Small intestine (tissue), 7 donors: ENCODE data around the gene SIPA1L2. TPM values are rescaled to one million over a fixed set of nuclear protein-coding genes. Genes with fewer than 3 reads are reported as not detected.

Experiments
- DNase-seq, 2 donors: peaks; one replicate each; pipeline versions ENCODE4 v3.0.0 to v3.0.0-alpha.2; 2013
- FAIRE-seq: peaks from 2 replicates; lab custom pipeline; 2012; peaks lifted over from hg19 to GRCh38; lab: Jason Lieb, UNC
- H3K27ac ChIP-seq, 3 donors: one replicate each; pipeline ENCODE4 v1.5.1; 2013; ENCODE audit warnings: low read length in 2 of 3, mild to moderate bottlenecking in 2 of 3, control low read depth in 1 of 3, inconsistent platforms in 1 of 3, low read depth in 1 of 3, moderate library complexity in 1 of 3
- H3K27me3 ChIP-seq, 3 donors: one replicate each; pipeline ENCODE4 v1.6.1; 2013; ENCODE audit warnings: low read length in 3 of 3, inconsistent platforms in 1 of 3; ENCODE audit not compliant: control insufficient read depth in 3 of 3, insufficient read depth in 3 of 3
- H3K36me3 ChIP-seq, 3 donors: one replicate each; pipeline ENCODE4 v1.6.1; 2013; ENCODE audit warnings: low read length in 3 of 3, inconsistent platforms in 1 of 3, low read depth in 1 of 3, mild to moderate bottlenecking in 1 of 3, moderate library complexity in 1 of 3; ENCODE audit not compliant: control insufficient read depth in 3 of 3, insufficient read depth in 2 of 3
- H3K4me1 ChIP-seq, 3 donors: one replicate each; pipeline ENCODE4 v1.6.1; 2013; ENCODE audit warnings: low read length in 2 of 3, inconsistent platforms in 1 of 3, low read depth in 1 of 3, mild to moderate bottlenecking in 1 of 3, moderate library complexity in 1 of 3; ENCODE audit not compliant: control insufficient read depth in 3 of 3, insufficient read depth in 2 of 3
- H3K4me3 ChIP-seq, 3 donors: one replicate each; pipeline ENCODE4 v1.5.1; 2013; ENCODE audit warnings: low read length in 3 of 3, control low read depth in 1 of 3, inconsistent platforms in 1 of 3, low read depth in 1 of 3, mild to moderate bottlenecking in 1 of 3, moderate library complexity in 1 of 3
- H3K9me3 ChIP-seq, 2 donors: one replicate each; pipeline ENCODE4 v1.6.1; 2013; ENCODE audit warnings: low read depth in 1 of 2, low read length in 1 of 2; ENCODE audit not compliant: control insufficient read depth in 2 of 2, insufficient read depth in 1 of 2
- WGBS, 3 donors: extraction: QIAGEN DNeasy Blood & Tissue Kit; methylation state at CpG; one replicate each; pipeline ENCODE4 v1.1.7; 2013; 5-methylcytosine and 5-hydroxymethylcytosine counted together
- polyA plus RNA-seq, 4 donors: library from polyadenylated mRNA; stranded (reverse) in 3 of 4; unstranded in 1 of 4; fragments of 200-250 nt in 3 of 4; fragments of 120-200 nt in 1 of 4; gene quantifications; one replicate each; pipeline versions ENCODE4 v1.2.1 to v1.2.3, GENCODE V29; 2013
- donor health status: healthy with polysubstance abuse.
- donor health status: control.
- donor health status: control.
- donor health status: Bipolar disorder and iron deficiency.
- donor health status: healthy.

Gene SIPA1L2
- polyA plus RNA-seq, 4 donors: 4.1 to 10.6 (median 7.4) TPM

DNA sequence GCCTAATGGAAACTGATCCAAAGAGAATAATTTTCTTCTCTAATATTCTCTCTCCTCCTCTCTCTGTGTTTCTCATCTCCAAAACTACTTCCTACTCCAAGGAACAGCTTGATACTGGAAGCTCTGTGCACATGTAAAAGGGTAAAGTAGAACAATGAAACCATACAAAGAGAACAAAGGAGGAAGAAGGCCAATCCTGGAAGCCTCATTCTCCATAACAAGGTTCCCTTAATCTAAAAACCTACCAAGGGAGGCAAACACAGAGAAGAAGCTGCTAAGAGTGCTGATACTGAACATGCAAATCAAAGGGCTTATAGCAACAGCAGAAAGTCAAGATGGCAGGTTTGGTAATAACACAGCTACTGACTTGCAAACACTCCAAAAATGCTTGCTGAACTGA, 44.4 kb downstream of the SIPA1L2 start:
- no peak overlapping the region for H3K4me3 ChIP-seq
- H3K27ac ChIP-seq: no peak overlapping the region
- H3K4me1 ChIP-seq: no peaks in the 10 kb centered on the region
- H3K36me3 ChIP-seq: peaks cover 0 to 3% (median 0%) of the 10 kb centered on the region in 3 donors
- DNase-seq (no peak), FAIRE-seq (no peak)
- no peaks in the 10 kb centered on the region for H3K9me3 ChIP-seq
- H3K27me3 ChIP-seq: no peaks in the 10 kb centered on the region

DNA sequence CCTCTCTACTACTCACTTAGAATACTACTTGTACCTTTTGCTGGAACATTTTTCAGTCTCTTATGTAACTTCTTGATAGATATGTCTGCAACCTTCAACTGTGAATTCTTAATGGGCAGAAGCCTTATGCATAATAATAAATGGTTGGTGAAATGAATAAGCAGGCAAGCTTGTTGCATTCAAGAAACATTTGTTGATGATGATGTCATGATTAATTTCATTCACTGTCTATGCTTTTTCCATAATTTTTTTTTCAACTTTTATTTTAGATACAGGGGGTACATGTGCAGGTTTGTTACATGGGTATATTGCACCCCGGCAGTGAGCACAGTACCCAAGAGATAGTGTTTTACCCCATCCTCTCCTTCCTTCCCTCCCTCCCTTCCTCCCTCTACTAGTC, 48.0 kb downstream of the SIPA1L2 start:
- peaks cover 0 to 12% (median 0%) of the 10 kb centered on the region in 3 donors for H3K4me1 ChIP-seq
- H3K27ac ChIP-seq: no peak overlapping the region
- peaks cover 0 to 3% (median 0%) of the 10 kb centered on the region in 3 donors for H3K36me3 ChIP-seq
- no peaks in the 10 kb centered on the region for H3K9me3 ChIP-seq
- H3K27me3 ChIP-seq: no peaks in the 10 kb centered on the region
- 95 to 100% (median 100%) methylated on average over 1 of the region's 1 CpG for WGBS, 3 donors
- DNase-seq: no peak
- no peak overlapping the region for H3K4me3 ChIP-seq
- no peak for FAIRE-seq

Other genes starting within 250 kb of the SIPA1L2 start
- 1 to 10 TPM in 2 of 4 donors, under 1 TPM in 2; 0.27 to 4.0 (median 1.5) TPM for gene MAP10, start 175.3 kb upstream of the SIPA1L2 start, polyA plus RNA-seq